HG02763 (cell line): ENCODE measurements around the gene GPLD1.

Experiments
- ATAC-seq: cut with Tn5 transposase; IDR thresholded peaks from one replicate; pipeline ENCODE4 v1.9.1; 2021; ENCODE audit warnings: mild to moderate bottlenecking, moderate library complexity; ENCODE audit not compliant: unreplicated experiment

Gene GPLD1

DNA sequence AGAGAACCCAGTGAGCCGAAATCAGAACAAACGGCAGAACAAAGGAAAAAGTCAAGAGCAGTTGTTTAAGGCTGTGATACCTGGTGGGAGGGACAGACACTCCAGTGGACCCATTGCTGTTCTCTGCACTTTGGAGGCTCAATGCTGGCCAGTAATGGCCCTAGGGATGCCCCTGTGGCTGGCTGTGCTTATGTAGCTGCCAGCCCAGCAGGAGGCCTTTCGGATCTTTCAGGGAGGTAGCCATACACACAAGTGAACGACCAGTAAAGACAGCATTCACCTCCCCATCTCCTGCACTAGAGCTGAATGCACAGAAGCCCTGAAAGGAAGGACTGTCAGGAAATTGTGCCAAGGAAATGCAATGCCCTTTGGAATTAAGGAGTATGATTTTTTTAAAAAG, 34.3 kb downstream of the GPLD1 start:
- ATAC-seq, result no peak

GRCh38 chr6:24454452-24454851, 34.9 kb downstream of the GPLD1 start:
- ATAC-seq, result no peak

DNA sequence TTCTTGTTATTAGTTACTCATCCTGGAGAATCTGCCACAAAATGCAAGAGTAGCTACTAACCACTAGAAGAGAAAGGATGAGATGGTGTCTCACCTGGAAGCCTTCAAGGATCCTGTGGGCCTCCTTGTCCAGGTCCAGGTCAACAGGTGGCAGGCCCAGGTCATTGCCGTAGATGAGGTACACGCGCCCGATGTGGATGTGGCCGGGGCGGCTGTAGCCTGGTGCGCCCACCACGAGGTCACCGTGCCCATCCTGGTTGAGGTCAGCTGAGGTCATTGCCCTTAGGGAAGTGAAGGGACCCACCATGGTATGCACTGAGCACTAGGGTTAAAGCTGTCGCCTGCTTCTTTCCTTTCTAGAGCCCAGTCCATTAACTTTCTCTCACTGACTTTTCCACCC, 35.5 kb downstream of the GPLD1 start:
- ATAC-seq, result no peak

DNA sequence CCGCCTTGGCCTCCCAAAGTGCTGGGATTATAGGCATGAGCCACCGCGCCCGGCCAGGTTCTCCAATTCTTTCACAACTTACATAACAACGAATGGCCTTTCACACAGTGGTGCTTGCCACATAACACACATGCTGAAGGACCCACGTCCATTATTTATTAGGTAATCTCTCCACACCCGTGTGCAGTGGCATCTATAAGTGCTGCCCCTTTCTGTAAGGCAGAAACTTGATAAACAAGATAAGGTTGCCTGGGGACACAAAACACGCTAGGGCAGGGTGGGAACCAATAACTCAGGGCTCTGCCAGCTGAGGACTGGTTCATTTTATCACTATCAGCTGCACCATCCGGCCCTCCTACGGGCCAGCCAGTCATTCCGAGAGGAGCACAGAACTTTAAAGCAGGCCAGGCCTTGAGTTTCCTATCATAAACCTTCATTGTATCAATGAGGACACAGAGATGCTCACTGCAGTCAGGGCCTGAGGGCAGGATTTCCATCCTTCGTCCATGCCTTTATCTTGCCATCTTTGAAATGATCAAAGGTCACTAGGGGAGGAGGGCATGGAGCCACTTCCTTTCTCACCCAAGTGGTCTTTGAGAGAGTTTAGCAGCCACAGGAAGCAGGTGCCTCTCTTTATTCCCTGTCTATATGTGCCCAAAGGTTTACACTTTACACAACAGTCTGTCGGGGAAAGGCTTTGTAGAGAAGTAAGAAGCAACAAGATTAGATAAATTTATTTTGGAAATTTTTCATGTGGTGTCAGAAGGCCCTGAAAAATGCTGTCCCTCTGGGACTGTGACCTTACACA, 37.6 kb downstream of the GPLD1 start:
- ATAC-seq, result no peak

GRCh38 chr6:24448828-24449525, 40.4 kb downstream of the GPLD1 start:
- ATAC-seq, result no peak

DNA sequence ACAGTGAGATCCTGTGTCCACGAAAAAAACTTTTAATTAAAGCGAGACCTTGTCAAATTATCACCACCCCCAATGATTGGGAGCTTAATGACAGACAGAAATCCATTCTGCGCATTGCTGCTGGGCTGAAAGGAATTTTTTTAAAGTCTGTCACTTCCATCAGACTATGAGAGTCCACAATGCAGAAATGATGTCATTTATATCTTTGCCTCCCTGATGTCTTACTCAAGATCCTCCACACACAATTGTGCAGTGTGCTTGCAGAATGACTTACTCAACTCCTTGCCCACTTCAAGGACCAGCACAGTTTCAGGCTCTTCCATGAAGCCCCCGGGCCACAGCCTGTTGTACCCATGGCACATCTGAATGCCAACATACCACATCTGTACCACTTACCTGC, 41.0 kb downstream of the GPLD1 start:
- ATAC-seq, result no peak

- no peak for ATAC-seq
Observed at GRCh38 chr6:24446670-24447069, 42.7 kb downstream of the GPLD1 start.

DNA sequence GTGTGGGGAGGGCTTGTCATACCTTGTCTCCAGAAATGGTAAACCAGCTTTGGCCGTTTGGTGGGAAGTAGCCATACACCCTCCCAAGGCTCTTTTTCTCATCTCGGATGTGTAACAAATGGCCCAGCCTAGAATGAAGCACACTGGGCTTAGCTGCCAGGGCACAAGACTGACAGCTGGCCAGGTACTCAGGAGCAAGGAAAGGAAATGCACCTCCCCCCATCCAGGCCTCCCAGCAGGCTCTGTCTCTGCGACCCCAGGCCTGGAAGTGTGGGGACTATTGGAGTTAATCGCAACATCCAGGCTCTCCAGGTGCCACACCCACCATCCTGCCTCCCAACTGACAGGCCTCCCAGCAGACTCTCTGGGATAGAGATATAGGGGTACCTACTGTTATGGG, 43.7 kb downstream of the GPLD1 start:
- no peak for ATAC-seq

- ATAC-seq, result no peak
Observed at GRCh38 chr6:24444588-24444987, 44.8 kb downstream of the GPLD1 start.

- no peak for ATAC-seq
Observed at GRCh38 chr6:24441599-24441904, 47.8 kb downstream of the GPLD1 start.

DNA sequence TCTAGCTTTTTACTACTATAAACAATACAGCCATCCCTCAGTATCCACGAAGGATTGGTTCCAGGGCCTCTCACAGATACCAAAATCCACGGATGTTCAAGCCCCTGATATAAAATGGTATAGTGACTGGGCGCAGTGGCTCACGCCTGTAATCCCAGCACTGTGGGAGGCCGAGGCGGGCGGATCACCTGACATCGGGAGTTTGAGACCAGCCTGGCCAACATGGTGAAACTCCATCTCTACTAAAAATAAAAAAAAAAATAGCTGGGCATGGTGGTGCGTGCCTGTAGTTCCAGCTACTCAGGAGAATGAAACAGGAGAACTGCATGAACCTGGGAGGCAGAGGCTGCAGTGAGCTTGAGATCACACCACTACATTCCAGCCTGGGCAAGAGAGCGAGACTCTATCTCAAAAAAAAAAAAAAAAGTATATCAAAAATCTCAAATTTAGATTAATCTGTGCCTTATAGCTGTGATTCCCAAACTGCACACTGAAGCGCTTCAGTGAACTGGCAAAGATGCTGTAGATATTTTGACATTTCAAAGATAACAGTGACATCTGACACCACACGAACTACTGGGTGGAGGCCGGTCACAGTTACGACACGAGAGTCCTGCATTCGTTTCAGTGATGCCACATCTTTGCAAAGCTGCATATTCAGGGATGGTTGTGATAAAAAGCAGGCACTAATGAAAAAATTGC, 48.3 kb downstream of the GPLD1 start:
- no peak for ATAC-seq

DNA sequence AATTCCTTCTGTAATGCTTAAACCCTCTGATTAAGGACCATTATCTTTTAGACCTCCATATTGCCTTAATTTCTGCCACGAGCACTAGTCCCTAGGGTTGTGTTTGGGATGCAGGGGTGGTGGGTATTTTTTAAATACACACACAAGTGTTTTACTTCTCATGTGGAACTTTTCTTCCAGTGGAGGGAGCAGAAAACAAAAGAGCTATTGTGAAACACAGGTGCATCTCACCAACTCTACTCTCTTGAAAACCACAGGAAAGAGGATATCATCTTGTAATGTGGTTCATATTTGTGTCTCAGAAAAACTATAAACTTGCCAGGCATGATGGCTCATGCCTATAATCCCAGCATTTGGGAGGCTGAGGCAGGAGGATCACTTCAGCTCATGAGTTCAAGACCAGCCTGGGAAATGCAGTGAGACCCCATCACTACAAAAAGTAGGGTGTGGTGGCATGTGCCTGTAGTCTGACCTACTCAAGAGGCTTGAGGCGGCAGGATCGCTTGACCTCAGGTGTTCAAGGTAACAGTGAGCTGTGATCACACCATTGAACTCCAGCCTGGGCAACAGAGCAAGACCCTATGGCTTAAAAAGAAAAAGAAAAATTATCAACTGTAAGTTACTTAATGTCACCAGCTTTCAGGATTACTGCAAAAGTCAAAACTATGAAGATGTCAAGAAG, 49.4 kb downstream of the GPLD1 start:
- ATAC-seq, result no peak

GRCh38 chr6:24436979-24437378, 52.4 kb downstream of the GPLD1 start:
- no peak for ATAC-seq

GRCh38 chr6:24432611-24433010, 56.8 kb downstream of the GPLD1 start:
- no peak for ATAC-seq

DNA sequence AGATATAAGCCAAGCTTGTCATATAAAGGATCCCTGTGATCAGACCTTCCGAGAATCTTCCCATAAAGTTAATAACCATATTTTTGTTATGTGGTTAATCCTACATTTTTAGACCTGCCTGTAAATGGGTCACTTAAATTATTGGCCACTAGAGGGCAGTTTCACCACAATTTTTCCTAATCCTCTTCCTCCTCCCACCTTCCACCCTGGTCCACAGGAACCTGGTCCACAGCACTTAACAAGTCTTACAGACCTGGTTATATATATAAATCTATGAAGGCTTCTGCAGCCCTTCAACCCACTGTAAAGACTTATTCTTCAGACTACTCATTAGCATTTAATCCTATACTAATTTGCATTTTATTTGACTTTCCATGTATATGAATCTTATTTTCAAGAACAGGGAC, 58.3 kb downstream of the GPLD1 start:
- no peak for ATAC-seq

DNA sequence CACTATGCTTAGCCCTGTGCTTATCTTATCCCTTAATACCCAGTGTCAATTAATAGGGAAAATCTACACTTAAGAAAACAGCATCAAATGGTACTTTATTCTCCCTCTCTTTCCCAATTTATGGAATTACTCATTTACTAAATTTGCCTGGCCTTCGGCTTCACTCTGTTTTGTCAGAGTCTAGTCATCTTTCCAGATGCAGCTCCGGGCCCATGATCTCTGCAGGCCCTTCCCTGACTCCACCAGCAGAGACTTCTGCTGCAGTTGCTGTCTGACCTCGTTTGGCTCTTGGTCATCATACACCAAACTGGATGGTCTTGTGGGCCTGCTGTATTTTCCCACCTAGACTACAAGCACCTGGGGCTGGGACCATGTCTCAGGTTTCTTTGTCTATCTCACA, 59.3 kb downstream of the GPLD1 start:
- ATAC-seq, result no peak

DNA sequence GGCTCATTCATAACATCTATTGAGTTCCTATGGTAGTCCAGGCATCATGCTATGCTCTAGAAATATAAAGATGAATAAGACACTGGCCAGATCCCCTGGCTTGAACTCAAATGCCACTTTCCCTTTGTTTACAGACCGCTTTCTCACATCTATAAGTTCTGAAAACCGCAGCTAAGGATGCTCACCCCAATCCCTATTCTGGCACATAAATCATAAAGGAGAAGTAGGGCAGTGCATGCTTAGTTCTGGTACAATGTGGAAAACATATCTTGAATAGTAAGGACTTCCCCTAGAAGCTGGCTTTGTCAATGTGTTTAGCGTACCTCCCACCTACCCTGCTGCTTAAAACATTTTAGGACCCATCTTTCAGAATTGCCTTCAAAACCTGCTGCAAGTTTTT, 60.2 kb downstream of the GPLD1 start:
- no peak for ATAC-seq

- ATAC-seq, result no peak
Observed at GRCh38 chr6:24428615-24429014, 60.8 kb downstream of the GPLD1 start.

DNA sequence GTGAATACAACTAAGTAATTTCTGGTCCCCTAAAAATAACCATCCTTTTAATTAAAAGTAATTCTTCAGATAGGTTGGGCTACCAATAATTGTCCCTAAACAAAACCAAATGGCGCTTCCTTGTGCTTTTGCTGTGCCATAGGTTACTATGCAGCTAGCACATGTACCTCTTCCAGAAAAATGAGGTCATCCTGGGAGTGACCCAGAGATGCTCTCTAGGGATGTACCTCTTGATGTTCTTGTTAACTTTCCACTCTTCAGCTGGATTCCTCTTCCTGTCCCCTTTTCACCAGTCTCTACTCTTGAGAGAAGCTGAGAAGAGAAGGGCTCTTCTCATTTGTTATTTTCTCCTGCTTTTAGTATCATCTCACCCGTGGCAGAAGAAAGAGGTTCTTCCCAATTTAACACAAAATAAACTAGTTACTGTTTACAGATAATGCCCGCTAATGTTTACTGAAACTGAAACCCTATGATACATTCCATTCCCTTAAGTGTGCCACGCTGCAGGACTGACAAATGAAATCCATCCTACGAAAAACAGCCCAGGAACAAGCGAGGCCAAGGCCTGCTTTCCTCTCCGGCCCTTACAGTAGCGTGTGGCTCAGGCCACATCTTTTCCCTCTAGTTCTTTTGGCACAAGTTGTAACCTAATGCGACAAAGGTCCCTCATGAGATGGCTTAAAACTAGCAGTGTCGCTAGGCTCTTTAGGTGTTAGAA, 62.5 kb downstream of the GPLD1 start:
- no peak for ATAC-seq

DNA sequence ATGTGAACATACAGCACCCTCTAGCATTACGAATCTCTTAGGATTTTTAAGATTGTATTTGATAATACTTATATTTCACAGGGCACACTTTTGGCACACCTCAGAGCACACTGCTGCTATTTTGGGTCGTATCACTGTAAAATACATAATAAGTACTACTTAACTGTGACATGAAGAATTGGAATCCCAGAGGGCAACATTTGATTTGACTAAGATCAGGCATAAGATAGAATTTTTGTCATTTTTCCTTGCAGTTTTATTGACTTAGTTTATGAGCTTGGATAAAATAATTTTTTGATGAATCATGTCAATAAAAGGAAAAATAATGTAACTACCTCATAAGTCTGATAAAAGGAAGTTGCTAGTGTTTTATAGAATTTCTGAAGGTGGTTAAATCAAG, 64.3 kb downstream of the GPLD1 start:
- ATAC-seq, result no peak

DNA sequence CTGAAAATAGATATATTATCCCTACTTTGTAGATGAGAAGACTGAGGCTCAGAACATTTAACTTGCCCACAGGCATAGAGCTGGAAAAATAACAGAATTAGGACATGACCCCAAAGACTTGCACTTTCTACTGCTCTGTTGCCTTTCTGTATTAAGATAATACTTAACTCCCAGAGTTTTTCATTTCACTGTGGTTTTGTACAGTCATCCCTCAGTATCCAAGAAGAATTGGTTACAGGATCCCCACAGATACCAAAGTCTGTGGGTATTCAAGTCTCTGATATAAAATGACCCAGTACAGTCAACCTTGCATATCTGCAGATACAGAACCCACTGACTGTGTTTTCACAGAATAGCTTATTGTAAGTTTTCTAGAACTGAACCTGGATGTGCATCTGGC, 69.9 kb downstream of the GPLD1 start:
- no peak for ATAC-seq
